BJ (cell line): ENCODE data around the gene BOD1L1. TPM values are rescaled to one million over a fixed set of nuclear protein-coding genes. Genes with fewer than 3 reads are reported as not detected.

Experiments
- CTCF ChIA-PET: fragments of 350-600 bp; formaldehyde crosslinking; extraction: SDS; loops from one replicate; lab custom pipeline; 2021; ENCODE audit warnings: antibody characterized with exemption, inconsistent platforms; lab: Yijun Ruan, JAX
- POLR2A ChIA-PET: fragments of 300-600 bp; sonication (Branson Sonifier 250); formaldehyde crosslinking; extraction: SDS; loops from one replicate; lab custom pipeline; 2021; ENCODE audit warnings: antibody characterized with exemption; lab: Charles Lee
- DNase-seq: peaks from one replicate; pipeline ENCODE4 v3.0.0-alpha.2; 2011; ENCODE audit warnings: low read depth
- H3K27me3 ChIP-seq: 2 replicates; pipeline ENCODE4 v1.6.0; 2011; ENCODE audit warnings: low read length; ENCODE audit not compliant: control insufficient read depth, insufficient read depth
- H3K36me3 ChIP-seq: 2 replicates; pipeline ENCODE4 v1.5.1; 2011; ENCODE audit warnings: low read length; ENCODE audit not compliant: control insufficient read depth, insufficient read depth
- H3K4me3 ChIP-seq: 2 replicates; pipeline ENCODE4 v1.5.1; 2011; ENCODE audit warnings: low read depth, mild to moderate bottlenecking, control low read depth, low read length
- CTCF ChIP-seq: IDR thresholded peaks from 2 replicates; pipeline ENCODE4 v1.5.1; 2011; ENCODE audit warnings: low read depth, mild to moderate bottlenecking, control low read depth, inconsistent platforms, low read length, moderate library complexity; ENCODE audit not compliant: insufficient read depth
- polyA plus RNA-seq: library from polyadenylated mRNA; depleted of rRNA; stranded (reverse); fragments of >200 nt; gene quantifications from 2 replicates; pipeline ENCODE4 v1.2.3, GENCODE V29; 2011

The BOD1L1 gene
- polyA plus RNA-seq, 1 experiment, result 8.9 TPM

GRCh38 chr4:13640149-13640940 is 12.8 kb upstream of the BOD1L1 start:
- Histone ChIP-seq H3K36me3 (no peaks in the 10 kb centered on the region), H3K27me3 (peaks cover 2% of the 10 kb centered on the region), H3K4me3 (no peak overlapping the region)
- peak; percentile 54 for DNase-seq
- CTCF ChIA-PET, result interaction anchor here (0.6 to 10.2 kb wide), 3 partner anchors 16 to 788 kb away, joined by 3 to 83 read pairs (median 3); no protein-coding TSS in a partner anchor
- POLR2A ChIA-PET, result no interaction called here
- no peak for TF ChIP-seq CTCF

- DNase-seq, result no peak
- CTCF ChIA-PET, result interaction anchor here (1.0 kb wide), 1 partner anchor 15 kb away, joined by 3 read pairs; no protein-coding TSS in a partner anchor
- H3K27me3 ChIP-seq, result no peaks in the 10 kb centered on the region
- TF ChIP-seq CTCF, result no peak
- POLR2A ChIA-PET, result no interaction called here
- no peaks in the 10 kb centered on the region for H3K36me3 ChIP-seq
- no peak overlapping the region for H3K4me3 ChIP-seq
Observed at GRCh38 chr4:13635286-13635799, 7.8 kb upstream of the BOD1L1 start.

- POLR2A ChIA-PET, result no interaction called here
- no peak for TF ChIP-seq CTCF
- DNase-seq, result no peak
- H3K4me3 ChIP-seq, result no peak overlapping the region
- H3K36me3 ChIP-seq, result no peaks in the 10 kb centered on the region
- H3K27me3 ChIP-seq, result no peaks in the 10 kb centered on the region
- CTCF ChIA-PET, result interaction anchor here (0.7 to 1.0 kb wide), 2 partner anchors 20 to 62 kb away, joined by 3 read pairs; no protein-coding TSS in a partner anchor
Observed at GRCh38 chr4:13633671-13634070, 6.1 kb upstream of the BOD1L1 start.

- TF ChIP-seq CTCF, result no peak
- Histone ChIP-seq H3K36me3 (peaks cover 1% of the 10 kb centered on the region; the same call in 1 of the 2 replicates), H3K4me3 (peak overlapping the region; percentile 83), H3K27me3 (no peaks in the 10 kb centered on the region)
- DNase-seq, result no peak
- POLR2A ChIA-PET, result no interaction called here
- CTCF ChIA-PET, result interaction anchor here (0.6 to 1.6 kb wide), 2 partner anchors 10 to 93 kb away, joined by 3 to 4 read pairs; no protein-coding TSS in a partner anchor
Observed at GRCh38 chr4:13627178-13627605, 333 bp downstream of the BOD1L1 start.

GRCh38 chr4:13626492-13627177 is 890 bp downstream of the BOD1L1 start:
- Histone ChIP-seq H3K27me3 (no peaks in the 10 kb centered on the region), H3K4me3 (peak overlapping the region; percentile 83), H3K36me3 (peaks cover 1% of the 10 kb centered on the region; the same call in 1 of the 2 replicates)
- TF ChIP-seq CTCF, result no peak
- CTCF ChIA-PET, result no interaction called here
- DNase-seq, result no peak
- POLR2A ChIA-PET, result no interaction called here
